ENCODE data around the gene PCGF3.
"Not testable (repeated sequence)": the region's sequence is repeated elsewhere in the genome, so short reads cannot be mapped to it uniquely, and the experiment has no call there.

Gene PCGF3

DNA sequence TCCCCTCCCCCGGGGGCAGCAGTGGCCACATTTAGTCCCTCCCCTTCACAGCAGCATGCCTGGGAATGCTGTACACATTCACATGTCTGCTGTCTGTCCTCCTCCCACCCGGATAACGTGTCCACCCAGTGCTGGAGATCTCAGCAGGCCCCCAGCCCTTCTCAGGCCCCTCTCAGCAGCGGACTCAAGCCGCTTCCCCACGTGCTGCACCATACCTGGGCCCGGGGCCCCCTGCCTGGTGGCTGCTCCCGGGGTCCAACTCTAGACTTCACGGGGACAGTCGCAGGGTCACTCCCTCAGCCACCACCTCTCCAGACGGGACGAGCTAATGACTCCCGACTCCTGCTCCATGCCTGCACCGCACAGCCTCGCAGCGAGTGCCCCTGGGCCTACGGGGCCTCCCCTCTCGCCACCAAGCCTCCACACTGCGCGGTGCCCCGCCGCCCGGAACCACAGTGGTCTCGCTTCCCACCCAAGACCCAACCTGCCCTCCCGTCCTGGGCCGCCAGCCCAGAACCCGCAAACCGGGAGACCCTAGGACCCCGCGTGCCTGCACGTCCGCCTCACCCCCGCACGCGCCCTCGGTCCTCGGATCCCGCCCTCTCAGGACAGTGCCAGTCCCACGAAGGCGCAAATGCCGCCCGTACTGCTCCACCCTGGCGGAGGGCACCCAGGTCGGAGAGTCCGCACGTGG is 1.3 kb upstream of the PCGF3 start:
- FAIRE-seq = no peak

DNA sequence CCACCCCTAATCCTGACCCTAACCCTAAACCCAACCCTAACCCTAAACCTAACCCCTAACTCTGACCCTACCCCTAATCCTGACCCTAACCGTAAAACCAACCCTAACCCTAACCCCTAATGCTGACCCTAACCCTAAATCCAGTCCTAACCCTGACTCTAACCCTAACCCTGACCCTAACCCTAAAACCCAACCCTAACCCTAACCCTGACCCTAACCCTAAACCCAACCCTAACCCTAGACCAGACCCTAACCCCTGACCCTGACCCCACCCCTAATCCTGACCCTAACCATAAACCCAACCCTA is 708 bp upstream of the PCGF3 start:
- no peak for FAIRE-seq

DNA sequence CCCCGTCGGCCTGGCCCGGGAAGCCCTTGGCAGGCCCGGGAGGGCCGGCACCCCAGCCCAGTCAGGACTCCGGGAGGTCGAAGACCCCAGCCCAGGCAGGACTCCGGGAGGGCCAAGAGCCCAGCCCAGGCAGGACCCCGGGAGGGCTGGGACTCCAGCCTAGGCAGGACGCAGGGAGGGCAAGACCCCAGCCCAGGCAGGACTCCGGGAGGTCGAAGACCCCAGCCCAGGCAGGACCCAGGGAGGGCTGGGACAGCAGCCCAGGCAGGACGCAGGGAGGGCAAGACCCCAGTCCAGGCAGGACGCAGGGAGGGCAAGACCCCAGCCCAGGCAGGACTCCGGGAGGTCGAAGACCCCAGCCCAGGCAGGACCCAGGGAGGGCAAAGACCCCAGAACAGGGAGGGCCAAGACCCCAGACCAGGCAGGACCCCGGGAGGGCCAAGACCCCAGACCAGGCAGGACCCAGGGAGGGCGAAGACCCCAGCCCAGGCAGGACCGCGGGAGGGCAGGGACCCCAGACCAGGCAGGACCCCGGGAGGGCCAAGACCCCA is 526 bp downstream of the PCGF3 start:
- FAIRE-seq = not testable (repeated sequence)

DNA sequence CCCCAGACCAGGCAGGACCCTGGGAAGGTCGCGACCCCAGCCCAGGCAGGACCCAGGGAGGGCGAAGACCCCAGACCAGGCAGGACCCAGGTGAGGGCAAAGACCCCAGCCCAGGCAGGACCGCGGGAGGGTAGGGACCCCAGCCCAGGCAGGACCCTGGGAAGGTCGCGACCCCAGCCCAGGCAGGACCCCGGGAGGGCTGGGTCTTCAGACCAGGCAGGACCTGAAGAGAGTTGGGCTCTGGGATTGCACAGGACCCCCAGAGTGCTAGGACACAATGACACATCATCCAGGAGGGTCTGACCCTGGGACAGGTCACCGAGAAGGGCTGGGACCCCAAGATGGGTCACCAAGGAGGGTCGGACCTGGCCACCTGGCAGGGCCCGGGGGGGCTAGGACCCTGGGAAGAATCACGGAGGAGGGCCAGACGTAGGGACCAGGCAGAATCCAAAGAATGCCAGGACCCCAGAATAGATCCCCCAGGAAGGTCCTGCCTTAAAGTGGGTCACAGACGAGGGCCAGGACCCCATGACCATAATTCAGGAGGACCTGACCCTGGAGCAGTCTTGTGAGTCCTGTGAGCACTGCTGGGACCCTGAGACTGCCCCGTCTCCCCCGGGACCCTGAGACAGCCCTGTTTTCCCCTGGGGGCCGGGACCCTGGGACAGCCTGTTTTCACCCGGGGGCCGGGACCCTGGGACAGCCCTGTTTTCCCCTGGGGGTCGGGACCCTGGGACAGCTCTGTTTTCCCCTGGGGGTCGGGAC is 1.4 kb downstream of the PCGF3 start:
- no peak for FAIRE-seq

DNA sequence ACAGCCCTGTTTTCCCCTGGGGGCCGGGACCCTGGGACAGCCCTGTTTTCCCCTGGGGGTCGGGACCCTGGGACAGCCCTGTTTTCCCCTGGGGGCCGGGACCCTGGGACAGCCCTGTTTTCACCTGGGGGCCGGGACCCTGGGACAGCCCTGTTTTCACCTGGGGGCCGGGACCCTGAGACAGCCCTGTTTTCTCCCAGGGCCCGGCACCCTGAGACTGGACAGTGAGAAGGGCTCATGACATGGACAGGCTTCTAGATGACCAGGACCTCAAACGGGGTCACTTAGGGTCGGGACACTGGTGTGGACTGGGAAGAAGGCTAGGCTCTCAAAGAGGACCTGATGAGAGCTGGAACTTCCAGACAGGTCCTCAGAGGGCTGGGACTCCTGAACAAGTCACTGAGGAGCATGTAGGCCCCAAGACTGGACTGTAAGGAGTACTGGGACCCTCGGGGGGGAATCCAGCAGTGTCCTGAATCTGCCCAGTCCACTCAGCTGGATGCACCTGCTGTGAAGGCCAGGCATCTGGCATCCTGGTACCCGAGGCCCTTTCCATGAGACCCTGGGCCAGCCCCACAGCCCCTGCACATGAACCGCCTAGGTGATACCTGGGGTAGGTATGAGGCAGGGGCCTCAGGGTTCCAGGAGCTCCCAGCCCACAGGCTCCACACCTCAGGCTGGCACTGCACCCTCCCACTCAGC is 2.4 kb downstream of the PCGF3 start:
- no peak for FAIRE-seq

DNA sequence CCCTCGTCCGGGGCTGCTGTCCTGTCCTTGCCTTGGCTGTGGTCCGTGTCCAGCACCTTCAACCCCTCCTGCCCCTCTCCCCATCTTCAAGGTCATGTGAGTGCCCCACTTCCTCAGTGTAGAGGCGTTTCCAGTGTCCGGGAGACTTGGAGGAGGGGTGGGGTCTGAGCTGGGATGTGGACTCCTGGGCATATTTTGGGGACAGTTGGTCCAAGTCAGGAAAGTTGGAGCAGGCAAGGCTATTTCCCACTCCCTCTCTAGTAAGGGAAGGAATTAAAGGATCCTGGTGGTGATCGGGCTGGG is 3.0 kb downstream of the PCGF3 start:
- no peak for FAIRE-seq

DNA sequence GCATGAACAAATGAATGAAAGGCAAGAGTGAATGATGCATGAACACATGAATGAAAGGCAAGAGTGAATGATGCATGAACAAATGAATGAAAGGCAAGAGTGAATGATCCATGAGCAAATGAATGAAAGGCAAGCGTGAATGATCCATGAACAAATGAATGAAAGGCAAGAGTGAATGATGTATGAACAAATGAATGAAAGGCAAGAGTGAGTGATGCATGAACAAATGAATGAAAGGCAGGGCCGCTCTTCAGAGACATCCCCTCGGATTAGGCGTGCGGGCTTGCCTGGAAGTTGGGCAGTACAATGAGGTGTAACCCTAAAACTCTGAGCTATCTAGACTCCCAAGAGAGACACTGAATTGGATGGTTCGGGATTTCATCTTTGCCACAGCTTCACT is 3.7 kb downstream of the PCGF3 start:
- no peak for FAIRE-seq

DNA sequence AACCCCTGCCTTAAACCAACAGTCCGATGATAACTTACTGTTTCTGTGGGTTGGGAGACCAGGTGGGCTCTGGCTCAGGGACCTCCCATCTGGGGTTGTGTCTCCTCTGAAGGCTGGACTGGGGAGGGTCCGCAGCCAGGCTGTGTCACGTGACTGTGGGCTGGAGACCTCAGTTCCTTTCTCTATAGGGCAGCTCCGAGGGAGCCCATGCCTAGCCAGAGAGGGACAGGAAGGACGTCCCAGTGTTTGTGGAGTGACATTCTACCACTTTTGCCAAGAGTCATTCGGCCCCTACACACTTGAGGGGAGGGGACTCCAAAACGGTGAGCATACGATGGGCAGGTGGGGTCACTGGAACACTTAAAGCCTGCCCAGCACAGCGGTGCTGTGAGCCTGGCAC is 4.5 kb downstream of the PCGF3 start:
- no peak for FAIRE-seq

DNA sequence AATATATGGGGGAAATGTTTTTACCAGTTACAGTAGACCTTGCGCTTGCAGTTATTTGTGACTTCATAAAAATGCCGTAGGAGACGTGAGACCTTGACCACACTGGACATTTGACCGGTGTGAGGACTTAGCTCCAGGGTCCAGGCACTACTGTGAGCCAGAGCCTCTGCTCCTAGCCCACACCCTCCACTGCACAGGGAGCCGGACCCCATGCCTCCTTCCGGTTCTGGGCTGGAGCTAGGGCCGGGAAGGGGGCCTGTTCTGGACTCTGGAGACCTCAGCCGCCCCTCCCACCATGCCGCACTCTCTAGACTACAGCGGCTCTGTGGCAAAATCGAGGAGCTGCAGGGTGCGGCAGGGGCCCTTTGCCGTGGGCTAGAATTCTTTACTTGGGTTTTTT is 5.3 kb downstream of the PCGF3 start:
- FAIRE-seq = no peak

DNA sequence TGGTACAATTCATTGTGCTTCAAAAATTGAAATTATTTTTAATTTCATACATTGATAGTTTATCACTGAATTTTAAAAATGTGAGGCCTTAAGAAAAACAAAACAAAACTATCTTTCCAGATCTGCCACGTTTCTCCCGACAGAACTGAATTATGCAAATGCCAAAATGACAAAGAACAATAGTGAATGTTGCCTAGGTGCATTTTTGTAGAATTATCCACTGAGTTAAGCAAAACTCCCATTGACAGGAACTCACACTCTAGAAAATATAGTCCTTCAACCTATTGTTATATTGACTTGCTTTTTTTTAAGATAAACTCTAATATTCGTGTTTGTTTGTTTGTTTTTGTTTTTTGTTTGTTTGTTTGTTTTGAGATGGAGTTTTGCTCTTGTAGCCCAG is 6.5 kb downstream of the PCGF3 start:
- FAIRE-seq = no peak

DNA sequence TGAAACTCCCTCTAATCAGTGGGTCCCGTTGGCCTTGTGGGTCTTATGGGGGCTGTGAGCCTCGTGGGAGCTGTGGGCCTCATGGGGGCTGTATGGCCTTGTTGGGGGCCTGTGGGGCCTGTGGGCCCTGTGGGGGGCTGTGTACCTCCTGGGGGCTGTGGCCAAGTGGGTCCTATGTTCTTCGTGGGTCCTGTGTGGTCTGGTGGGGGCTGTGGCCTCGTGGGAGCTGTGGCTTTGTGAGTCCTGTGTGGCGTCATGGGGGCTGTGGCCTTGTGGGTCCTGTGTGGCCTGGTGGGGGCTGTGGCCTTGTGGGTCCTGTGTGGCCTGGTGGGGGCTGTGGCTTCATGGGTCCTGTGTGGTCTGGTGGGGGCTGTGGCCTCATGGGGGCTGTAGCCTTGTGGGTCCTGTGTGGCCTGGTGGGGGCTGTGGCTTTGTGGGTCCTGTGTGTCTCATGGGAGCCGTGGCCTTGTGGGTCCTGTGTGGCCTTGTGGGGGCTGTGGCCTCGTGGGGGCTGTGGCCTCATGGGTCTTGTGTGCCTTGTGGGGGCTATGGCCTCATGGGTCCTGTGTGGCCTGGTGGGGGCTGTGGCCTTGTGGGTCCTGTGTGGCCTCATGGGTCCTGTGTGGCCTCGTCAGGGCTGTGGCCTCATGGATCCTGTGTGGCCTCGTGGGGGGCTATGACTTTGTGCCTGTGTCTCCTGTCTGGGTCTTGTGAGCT is 7.4 kb downstream of the PCGF3 start:
- FAIRE-seq = no peak

DNA sequence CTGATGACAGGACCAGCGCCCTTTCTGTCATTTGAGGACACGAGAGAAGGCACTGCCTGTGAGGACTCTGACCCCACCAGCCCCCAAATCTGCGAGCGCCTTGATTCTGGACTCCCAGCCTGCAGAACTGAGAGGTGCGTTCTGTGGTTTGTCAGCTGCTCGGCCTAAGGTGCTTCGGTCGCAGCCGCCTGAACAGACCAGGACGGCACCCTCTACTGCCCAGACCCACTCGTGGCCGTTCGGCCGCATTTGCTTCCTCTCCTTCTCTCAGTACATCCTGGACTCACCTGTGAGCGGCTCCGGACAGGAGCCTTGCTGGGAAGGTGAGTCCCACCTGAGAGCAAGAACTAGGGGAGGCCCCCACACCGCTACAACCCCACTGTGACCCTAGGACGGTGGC is 8.5 kb downstream of the PCGF3 start:
- no peak for FAIRE-seq

DNA sequence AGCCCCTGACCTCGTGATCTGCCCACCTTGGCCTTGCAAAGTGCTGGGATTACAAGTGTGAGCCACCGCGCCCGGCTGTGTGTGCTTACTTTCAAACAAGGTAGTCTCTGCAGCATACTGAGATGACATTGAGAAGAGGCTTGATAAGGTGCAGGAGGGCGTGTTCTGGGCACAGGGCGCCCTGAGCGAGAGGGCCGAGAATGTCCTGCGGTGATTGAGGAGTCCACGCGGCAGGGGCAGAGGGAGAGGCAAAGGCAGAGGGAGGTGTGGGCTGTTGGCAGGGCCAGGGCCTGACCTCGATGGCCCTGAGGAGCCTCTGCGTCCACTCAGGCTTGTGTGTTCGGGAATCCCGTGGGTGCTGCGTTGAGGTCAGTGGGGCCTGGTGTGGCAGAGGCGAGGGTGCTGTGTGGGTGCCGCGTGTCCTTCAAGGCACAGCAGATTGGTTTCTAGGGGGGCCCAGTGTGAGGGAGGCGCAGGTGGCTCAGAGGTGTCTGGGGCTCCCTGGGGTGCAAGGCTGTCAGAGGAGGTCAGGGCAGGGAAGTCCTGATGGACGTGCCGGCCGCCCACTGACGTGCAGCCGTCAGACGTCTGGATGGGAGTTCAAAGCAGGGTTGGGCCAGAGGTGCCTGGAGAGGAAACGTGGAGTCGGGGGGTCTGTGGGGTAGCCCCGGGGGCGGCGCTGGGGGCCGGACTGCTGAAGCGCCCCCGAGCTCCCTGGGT is 12.1 kb downstream of the PCGF3 start:
- no peak for FAIRE-seq

DNA sequence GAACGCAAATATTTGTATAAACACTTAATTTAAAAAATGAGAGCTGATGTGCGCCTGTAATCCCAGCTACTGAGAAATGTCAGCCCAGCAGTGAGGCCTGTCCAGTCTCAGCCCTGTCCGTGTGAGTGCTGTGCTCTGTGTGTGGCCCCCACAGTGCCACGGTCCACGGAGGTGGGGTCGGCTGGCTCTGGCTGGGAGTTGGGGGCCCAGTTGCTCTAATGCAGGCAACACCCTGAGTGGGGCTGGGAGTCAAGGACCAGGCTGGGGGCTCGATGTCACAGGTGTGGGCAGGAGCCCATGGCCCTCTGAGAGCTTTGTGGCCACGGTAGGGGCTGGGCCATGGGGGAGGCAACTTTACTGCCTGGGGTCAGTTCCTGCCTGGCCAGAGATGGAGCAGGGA is 12.8 kb downstream of the PCGF3 start:
- no peak for FAIRE-seq

DNA sequence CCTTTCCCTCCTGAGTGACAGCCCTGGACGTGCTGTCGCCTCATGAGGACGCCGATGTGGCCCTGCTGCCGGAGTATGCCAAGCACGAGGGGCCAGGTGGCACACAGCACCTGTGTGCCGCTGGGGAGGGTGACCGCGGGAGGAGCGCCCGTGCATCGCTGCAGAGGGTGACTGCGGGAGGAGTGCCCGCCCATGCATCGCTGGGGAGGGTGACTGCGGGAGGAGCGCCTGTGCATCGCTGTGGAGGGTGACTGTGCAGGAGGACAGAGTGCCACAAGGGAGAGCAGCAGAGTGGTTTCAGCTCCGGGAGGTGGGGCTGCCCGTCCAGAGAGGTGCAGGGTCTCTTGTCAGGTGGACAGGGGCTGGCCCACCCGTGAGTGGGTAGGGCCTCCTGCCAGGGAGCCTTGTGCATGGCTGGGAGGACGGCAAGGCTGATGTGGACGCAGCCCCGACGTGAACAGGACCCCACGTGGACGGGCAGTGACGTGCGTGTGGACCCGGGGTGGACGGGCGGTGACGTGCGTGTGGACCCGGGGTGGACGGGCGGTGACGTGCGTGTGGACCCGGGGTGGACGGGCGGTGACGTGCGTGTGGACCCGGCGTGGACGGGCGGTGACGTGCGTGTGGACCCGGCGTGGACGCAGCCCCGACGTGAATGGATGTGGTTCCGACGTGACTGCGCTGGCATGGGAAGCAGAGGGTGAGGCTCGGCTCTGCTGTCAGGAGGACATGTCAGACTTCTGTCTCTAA is 14.7 kb downstream of the PCGF3 start:
- FAIRE-seq = no peak

DNA sequence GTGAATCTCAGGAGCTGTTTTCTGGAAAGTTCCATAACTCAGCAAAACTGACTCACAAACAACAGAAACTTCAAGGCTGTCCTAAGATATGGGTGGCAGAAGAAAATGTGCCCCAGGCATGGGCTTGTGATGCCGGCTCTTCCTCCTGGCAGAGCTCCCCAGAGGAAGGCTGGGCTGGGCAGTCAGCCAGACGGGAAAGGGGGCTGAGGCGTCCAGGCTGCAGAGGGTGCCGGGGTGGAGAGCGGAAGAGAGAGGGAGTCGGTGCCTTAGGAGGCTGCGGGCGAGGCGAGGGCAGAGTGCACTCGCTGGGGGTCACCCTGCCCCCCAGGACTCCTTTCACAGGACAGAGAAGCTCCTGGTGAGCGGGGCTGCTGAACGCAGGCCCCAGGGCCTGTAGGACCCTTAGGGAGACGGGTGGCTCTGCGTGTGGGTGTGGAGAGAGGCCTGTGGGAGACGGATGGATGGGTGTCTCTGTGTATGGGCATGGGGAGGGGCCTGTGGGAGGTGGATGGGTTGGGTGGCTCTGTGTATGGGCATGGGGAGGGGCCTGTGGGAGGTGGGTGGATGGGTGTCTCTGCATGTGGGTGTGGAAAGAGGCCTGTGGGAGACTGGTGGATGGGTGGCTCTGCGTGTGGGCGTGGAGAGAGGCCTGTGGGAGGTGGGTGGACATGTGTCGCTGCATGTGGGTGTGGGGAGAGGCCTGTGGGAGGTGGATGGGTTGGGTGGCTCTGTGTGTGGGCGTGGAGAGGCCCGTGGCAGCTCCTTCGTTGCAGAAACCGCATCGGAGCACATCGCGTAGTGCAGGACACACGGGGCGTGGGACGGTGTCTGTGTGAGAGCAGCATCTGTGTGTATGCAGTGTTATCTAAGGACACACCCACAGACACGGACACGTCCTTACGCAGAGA is 15.9 kb downstream of the PCGF3 start:
- no peak for FAIRE-seq

DNA sequence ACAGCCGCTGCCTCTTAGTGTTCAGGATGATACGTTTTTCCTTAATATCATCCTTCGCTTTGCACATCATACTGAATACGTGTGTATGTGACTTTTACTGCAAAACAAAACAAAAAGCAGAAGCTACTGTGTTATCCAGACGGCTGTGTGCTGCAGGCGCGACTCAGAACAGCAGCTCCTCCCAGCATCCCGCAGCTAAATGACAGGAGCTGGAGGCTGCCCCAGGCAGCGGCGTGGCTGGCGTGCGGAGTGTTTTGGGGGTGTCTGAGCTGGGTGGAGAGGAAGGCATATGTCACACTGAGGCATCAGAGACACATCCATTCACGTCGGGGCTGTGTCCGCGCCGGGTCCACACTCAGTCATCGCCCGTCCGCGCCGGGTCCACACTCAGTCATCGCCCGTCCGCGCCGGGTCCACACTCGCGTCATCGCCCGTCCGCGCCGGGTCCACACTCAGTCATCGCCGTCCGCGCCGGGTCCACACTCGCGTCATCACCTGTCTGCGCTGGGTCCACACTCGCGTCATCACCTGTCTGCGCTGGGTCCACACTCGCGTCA is 16.6 kb downstream of the PCGF3 start:
- no peak for FAIRE-seq

DNA sequence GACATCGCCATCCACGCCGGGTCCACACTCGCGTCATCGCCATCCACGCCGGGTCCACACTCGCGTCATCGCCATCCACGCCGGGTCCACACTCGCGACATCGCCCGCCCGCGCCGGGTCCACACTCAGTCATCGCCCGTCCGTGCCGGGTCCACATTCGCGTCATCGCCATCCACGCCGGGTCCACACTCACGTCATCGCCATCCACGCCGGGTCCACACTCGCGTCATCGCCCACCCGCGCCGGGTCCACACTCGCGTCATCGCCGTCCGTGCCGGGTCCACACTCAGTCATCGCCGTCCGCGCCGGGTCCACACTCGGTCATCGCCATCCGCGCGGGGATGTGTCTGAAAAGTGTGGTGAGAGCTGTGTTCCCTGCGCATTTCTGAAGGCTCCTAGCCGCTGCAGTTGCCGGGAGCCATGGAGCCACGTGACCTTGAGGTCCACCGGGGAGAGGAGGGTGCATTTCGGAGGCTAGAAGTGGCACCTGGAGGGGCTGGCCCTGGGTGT is 17.3 kb downstream of the PCGF3 start:
- no peak for FAIRE-seq

DNA sequence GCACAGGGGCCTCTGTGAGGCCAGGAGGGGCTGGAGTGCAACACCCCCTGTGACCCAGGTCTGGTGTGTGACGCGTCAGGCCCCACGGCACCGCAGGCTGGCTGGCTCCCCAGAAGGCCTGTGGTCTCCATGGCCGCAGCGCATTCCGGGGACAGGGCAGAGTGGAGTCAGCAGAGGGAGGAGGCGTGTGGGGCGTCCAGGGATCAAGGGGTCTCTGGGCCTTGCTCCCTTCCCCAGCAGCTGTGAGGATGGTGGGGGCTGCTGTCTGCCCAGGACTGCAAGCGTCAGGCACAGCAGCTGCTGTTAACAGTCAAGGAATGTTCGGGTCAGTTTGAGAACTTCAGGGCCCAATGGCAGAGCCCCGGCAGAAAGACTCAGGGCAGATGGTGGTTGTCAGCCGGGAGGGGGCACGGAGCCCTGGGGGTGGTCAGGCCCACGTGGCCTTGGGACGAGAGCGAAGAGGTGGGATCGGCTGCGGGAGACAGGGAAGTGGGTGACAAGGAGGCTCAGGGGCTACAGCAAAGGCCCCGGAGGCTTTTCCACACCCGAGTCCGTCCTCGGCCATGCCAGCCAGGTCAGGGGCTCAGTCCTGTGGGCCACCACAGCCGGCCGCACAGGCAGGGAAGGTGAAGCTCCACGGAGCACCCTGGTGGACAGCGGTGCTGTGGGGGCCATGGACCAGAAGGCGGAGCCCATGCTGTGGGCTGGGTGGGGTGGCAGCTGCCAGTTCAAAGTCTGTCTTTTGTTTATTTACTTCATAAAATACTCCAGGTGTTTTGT is 18.3 kb downstream of the PCGF3 start:
- FAIRE-seq = no peak

All from colon (tissue), 2 donors.